ENCODE results near the gene KRTAP2-2. TPM values are rescaled to one million over a fixed set of nuclear protein-coding genes. Genes with fewer than 3 reads are reported as not detected.

Gene KRTAP2-2
- total RNA-seq, 1 donor, result not detected

DNA sequence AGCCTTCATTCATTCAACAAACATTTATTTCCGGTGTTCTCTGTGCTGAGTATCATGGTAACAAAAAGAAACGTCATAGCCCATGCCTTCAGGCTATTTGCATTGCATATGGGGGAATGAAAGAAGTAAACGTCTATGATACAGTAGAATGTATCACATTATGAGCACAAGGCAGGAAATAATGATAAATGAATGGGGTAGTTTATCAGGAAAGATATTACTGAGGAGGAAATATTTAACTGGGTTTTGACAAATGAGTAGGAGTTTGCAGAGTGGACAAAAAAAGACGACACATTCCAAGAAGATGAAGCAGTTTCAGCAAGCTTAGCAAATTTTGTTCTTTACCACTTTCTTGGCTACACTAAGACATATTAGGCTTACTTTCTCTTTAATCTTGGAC lies 27.6 kb upstream of the KRTAP2-2 start:
- Histone ChIP-seq H3K9me3 (ENCODE audit: low read depth, low read length) (no peaks in the 10 kb centered on the region), H3K27ac (ENCODE audit: low read depth, low read length) (peak overlapping the region; percentile 3), H3K79me2 (ENCODE audit: insufficient read depth, low read length) (no peaks in the 10 kb centered on the region), H3K4me3 (ENCODE audit: insufficient read depth, low read length) (no peak overlapping the region), H3K36me3 (ENCODE audit: insufficient read depth, low read length) (no peaks in the 10 kb centered on the region), H3K4me1 (ENCODE audit: insufficient read depth, low read length) (peaks cover 11% of the 10 kb centered on the region), H3K4me2 (ENCODE audit: insufficient read depth, low read length) (no peak overlapping the region), H3K27me3 (ENCODE audit: insufficient read depth, low read length) (no peaks in the 10 kb centered on the region), H2AFZ (ENCODE audit: low read length) (no peak overlapping the region), H4K20me1 (ENCODE audit: insufficient read depth, low read length) (no peaks in the 10 kb centered on the region)
- DNase-seq (ENCODE audit: insufficient read length, low spot score, missing footprints), result no peak
- TF ChIP-seq CTCF (IDR thresholded peaks at IDR 0.05; ENCODE audit: extremely low read depth, low read depth, low read length), result no peak

DNA sequence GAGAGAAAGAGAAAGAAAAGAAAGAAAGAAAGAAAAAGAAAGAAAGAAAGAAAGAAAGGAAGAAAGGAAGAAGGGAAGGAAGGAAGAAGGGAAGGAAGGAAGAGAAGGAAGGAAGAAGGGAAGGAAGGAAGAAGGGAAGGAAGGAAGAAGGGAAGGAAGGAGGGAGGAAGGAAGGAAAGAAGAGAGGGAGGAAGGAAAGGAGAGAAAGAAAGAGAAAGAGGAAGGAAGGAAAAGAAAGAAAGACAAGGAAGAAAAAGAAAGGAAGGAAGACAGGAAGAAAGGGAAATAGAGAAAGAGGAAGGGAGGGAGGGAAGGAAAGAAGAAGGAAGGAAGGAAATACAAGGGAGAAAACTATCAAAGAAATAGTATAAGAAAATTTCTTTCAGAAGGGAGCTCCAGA lies 21.8 kb upstream of the KRTAP2-2 start:
- Histone ChIP-seq H3K4me1 (ENCODE audit: insufficient read depth, low read length) (peaks cover 3% of the 10 kb centered on the region), H3K9me3 (ENCODE audit: low read depth, low read length) (no peaks in the 10 kb centered on the region), H4K20me1 (ENCODE audit: insufficient read depth, low read length) (no peaks in the 10 kb centered on the region), H3K27ac (ENCODE audit: low read depth, low read length) (no peak overlapping the region), H2AFZ (ENCODE audit: low read length) (no peak overlapping the region), H3K4me2 (ENCODE audit: insufficient read depth, low read length) (no peak overlapping the region), H3K4me3 (ENCODE audit: insufficient read depth, low read length) (no peak overlapping the region), H3K36me3 (ENCODE audit: insufficient read depth, low read length) (no peaks in the 10 kb centered on the region), H3K79me2 (ENCODE audit: insufficient read depth, low read length) (no peaks in the 10 kb centered on the region), H3K27me3 (ENCODE audit: insufficient read depth, low read length) (no peaks in the 10 kb centered on the region)
- no peak for DNase-seq (ENCODE audit: insufficient read length, low spot score, missing footprints)
- TF ChIP-seq CTCF (IDR thresholded peaks at IDR 0.05; ENCODE audit: extremely low read depth, low read depth, low read length), result no peak

DNA sequence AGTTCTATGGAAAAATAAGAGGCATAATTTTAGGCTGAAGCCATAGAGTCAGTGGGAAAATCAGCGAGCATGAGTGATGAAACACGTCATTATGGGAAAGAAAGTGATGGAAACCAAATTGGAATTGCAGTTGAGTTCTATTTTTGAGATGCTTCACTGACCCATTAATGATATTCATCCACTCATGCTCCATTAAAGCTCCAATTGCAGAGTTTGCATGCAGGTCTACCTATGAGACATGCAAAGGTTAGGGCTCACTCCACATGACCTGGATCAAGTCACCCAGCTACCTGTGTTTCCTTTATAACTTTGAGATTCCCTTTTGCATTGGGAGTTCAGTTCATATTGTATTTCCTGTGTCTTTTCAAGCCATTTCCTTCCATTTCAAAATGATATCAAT lies 18.6 kb upstream of the KRTAP2-2 start:
- no peak for DNase-seq (ENCODE audit: insufficient read length, low spot score, missing footprints)
- H2AFZ ChIP-seq (ENCODE audit: low read length), result no peak overlapping the region
- no peaks in the 10 kb centered on the region for H3K79me2 ChIP-seq (ENCODE audit: insufficient read depth, low read length)
- no peaks in the 10 kb centered on the region for H3K27me3 ChIP-seq (ENCODE audit: insufficient read depth, low read length)
- H4K20me1 ChIP-seq (ENCODE audit: insufficient read depth, low read length), result no peaks in the 10 kb centered on the region
- no peaks in the 10 kb centered on the region for H3K9me3 ChIP-seq (ENCODE audit: low read depth, low read length)
- H3K4me1 ChIP-seq (ENCODE audit: insufficient read depth, low read length), result peaks cover 3% of the 10 kb centered on the region
- H3K4me3 ChIP-seq (ENCODE audit: insufficient read depth, low read length), result no peak overlapping the region
- no peaks in the 10 kb centered on the region for H3K36me3 ChIP-seq (ENCODE audit: insufficient read depth, low read length)
- H3K4me2 ChIP-seq (ENCODE audit: insufficient read depth, low read length), result no peak overlapping the region
- no peak for TF ChIP-seq CTCF (IDR thresholded peaks at IDR 0.05; ENCODE audit: extremely low read depth, low read depth, low read length)
- no peak overlapping the region for H3K27ac ChIP-seq (ENCODE audit: low read depth, low read length)

DNA sequence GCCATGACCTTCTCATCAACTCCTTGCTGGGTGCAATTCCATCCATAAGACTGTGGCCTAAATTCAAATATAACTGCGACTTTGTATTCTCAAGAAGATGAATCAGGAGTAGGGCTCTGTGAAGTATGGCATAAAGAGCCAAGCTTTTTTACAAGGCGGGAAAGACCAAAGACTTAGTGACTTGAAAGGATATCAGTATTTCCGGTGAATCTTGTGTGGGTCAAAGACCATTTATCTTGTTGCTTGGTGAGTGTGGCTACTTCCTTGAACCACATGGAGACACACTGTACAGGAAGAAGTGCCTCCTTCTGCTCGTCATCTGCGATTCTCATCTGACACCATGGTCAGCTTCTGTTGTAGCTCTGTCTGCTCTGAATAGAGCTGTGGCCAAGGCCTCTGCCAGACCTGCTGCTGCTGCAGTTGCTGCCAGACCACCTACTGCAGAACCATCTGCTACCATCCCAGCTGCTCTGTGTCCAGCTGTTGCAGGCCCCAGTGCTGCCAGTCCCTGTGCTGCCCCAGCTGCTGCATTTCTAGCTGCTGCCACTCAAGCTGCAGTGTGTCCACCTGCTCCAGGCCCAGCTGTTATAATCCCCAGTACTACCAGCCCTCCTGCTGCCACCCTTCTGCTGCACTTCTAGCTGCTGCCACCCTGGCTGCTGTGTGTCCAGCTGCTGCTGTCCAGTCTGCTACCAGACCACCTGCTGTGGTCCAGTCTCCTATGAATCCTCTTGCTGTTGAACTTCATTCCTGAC lies 16.8 kb upstream of the KRTAP2-2 start:
- peak overlapping the region; percentile 4 for H2AFZ ChIP-seq (ENCODE audit: low read length)
- H3K27ac ChIP-seq (ENCODE audit: low read depth, low read length), result no peak overlapping the region
- no peak overlapping the region for H3K4me2 ChIP-seq (ENCODE audit: insufficient read depth, low read length)
- H3K9me3 ChIP-seq (ENCODE audit: low read depth, low read length), result no peaks in the 10 kb centered on the region
- no peak overlapping the region for H3K4me3 ChIP-seq (ENCODE audit: insufficient read depth, low read length)
- DNase-seq (ENCODE audit: insufficient read length, low spot score, missing footprints), result no peak
- H3K79me2 ChIP-seq (ENCODE audit: insufficient read depth, low read length), result no peaks in the 10 kb centered on the region
- no peaks in the 10 kb centered on the region for H3K36me3 ChIP-seq (ENCODE audit: insufficient read depth, low read length)
- no peaks in the 10 kb centered on the region for H3K27me3 ChIP-seq (ENCODE audit: insufficient read depth, low read length)
- H4K20me1 ChIP-seq (ENCODE audit: insufficient read depth, low read length), result no peaks in the 10 kb centered on the region
- no peak for TF ChIP-seq CTCF (IDR thresholded peaks at IDR 0.05; ENCODE audit: extremely low read depth, low read depth, low read length)
- peaks cover 3% of the 10 kb centered on the region for H3K4me1 ChIP-seq (ENCODE audit: insufficient read depth, low read length)
